Psoas muscle (tissue), 8 donors: Measurements from ENCODE around the gene KRT26. TPM values are rescaled to one million over a fixed set of nuclear protein-coding genes. Genes with fewer than 3 reads are reported as not detected.

Experiments used
- ATAC-seq, 4 donors: fragments of 200-7000 bp; cut with Tn5 transposase; one replicate each; pipeline ENCODE4 v1.9.1; 2020; ENCODE audit warnings: moderate library complexity in 3 of 4, mild to moderate bottlenecking in 2 of 4
- DNase-seq, 2 donors: peaks; one replicate each; pipeline ENCODE4 v3.0.0-alpha.2; 2020
- H3K27ac ChIP-seq: fragments of 200-600 bp; one replicate; pipeline ENCODE4 v1.8.0; 2022
- H3K27me3 ChIP-seq, 3 donors: fragments of 200-600 bp in 1 of 3; one replicate each; pipeline versions ENCODE4 v1.6.1 to v1.8.0; 2013 to 2022; ENCODE audit warnings: low read length in 2 of 3, mild to moderate bottlenecking in 2 of 3, moderate library complexity in 1 of 3; ENCODE audit not compliant: insufficient read depth in 3 of 3
- H3K36me3 ChIP-seq, 2 donors: fragments of 200-600 bp in 1 of 2; one replicate each; pipeline versions ENCODE4 v1.6.1 to v1.8.0; 2013 to 2022; ENCODE audit warnings: low read depth in 1 of 2, mild to moderate bottlenecking in 1 of 2, moderate library complexity in 1 of 2; ENCODE audit not compliant: insufficient read depth in 1 of 2
- H3K4me1 ChIP-seq: fragments of 200-600 bp; one replicate; pipeline ENCODE4 v1.8.0; 2022
- H3K4me3 ChIP-seq: fragments of 200-600 bp; one replicate; pipeline ENCODE4 v1.8.0; 2022; ENCODE audit warnings: mild to moderate bottlenecking
- H3K9me3 ChIP-seq: fragments of 200-600 bp; one replicate; pipeline ENCODE4 v1.8.0; 2022
- WGBS, 3 donors: extraction: QIAGEN DNeasy Blood & Tissue Kit; methylation state at CpG; one replicate each; pipeline versions ENCODE4 v1.1.6 to v1.1.7; 2013; 5-methylcytosine and 5-hydroxymethylcytosine counted together
- intact Hi-C, 2 donors: fragments of 100-400 bp; cut with DNase I; formaldehyde crosslinking; loops; one replicate each; pipeline versions ENCODE4 v1.11.0 to v1.14.2; 2022
- polyA plus RNA-seq, 3 donors: library from polyadenylated mRNA; stranded (reverse); fragments of 200-250 nt; gene quantifications; one replicate each; pipeline ENCODE4 v1.2.3, GENCODE V29; 2013
- total RNA-seq, 4 donors: library from RNA; stranded (reverse); fragmentation: NEBNext Ultra II Directional in 2 of 4; extraction: Animal tissue kit (Norgen Biotek cat#: 25700) in 2 of 4; gene quantifications; one replicate each; pipeline versions ENCODE4 v1.2.1 to v1.2.4, GENCODE V29; 2021 to 2023
- TF ChIP-seq, protein P1 (sequence below): fragments of 200-600 bp; IDR thresholded peaks from one replicate; pipeline ENCODE4 v1.8.0; 2022; ENCODE audit warnings: antibody characterized with exemption
- donor health status: healthy with polysubstance abuse.
- donor health status: DM: no; HTN: no; CAD: no; lungs with moderate emphysema.
- donor health status: Bipolar disorder and iron deficiency.
- donor health status: healthy.
- donor health status: DM: yes; HTN: yes; CAD: no.
- donor health status: DM: no; HTN: no; CAD: no.
- donor health status: DM: no; HTN: no; CAD: no.
- donor health status: DM: yes; HTN: yes; CAD: no.

The KRT26 gene
- total and polyA plus RNA-seq, 7 donors = not detected

DNA sequence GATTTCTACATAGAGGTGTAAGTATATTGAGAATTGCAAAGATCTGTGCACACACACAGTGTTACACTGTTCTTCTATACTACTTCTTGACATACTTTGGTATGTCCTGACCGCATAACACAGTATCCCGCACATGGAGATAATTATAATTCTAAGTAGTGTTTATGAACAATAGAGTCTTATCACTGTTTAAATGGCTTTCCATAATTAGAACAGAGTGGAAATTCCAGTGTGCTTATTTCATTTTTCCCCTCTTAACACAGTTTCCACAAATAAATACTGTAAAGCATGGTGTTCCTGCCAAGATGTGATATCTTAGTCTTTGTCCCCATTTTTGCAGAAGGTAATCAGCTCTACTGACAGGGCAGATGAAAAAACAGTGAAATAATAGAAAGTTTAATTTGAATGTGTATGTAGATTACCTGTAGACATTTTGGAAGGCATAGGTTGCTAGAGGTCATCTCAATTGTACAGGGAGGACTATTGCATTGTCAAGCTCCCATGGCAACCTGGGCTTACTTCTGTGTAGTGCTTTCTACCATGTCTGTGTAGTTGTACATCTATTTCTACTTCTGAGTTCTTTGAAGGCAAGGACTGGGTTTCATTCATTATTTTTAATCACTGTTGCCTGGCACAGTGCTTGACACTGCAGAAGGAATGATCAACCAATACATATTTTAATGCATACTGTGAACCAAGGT, 37.9 kb upstream of the KRT26 start:
- no peak for DNase-seq
- H3K27ac ChIP-seq = no peak overlapping the region
- H3K4me1 ChIP-seq = no peaks in the 10 kb centered on the region
- no peaks in the 10 kb centered on the region for H3K36me3 ChIP-seq
- 61 to 75% (median 73%) methylated on average over 2 of the region's 2 CpGs for WGBS, 3 donors
- no peak for ATAC-seq
- no peak overlapping the region for H3K4me3 ChIP-seq
- intact Hi-C loops = loop anchor here (10.0 kb wide), 2 partner anchors 515 to 855 kb away; no protein-coding TSS in a partner anchor
- H3K9me3 ChIP-seq = no peaks in the 10 kb centered on the region
- H3K27me3 ChIP-seq = peaks cover 0 to 71% (median 2%) of the 10 kb centered on the region in 3 donors
- TF ChIP-seq, protein P1, sequence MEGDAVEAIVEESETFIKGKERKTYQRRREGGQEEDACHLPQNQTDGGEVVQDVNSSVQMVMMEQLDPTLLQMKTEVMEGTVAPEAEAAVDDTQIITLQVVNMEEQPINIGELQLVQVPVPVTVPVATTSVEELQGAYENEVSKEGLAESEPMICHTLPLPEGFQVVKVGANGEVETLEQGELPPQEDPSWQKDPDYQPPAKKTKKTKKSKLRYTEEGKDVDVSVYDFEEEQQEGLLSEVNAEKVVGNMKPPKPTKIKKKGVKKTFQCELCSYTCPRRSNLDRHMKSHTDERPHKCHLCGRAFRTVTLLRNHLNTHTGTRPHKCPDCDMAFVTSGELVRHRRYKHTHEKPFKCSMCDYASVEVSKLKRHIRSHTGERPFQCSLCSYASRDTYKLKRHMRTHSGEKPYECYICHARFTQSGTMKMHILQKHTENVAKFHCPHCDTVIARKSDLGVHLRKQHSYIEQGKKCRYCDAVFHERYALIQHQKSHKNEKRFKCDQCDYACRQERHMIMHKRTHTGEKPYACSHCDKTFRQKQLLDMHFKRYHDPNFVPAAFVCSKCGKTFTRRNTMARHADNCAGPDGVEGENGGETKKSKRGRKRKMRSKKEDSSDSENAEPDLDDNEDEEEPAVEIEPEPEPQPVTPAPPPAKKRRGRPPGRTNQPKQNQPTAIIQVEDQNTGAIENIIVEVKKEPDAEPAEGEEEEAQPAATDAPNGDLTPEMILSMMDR = no peak

DNA sequence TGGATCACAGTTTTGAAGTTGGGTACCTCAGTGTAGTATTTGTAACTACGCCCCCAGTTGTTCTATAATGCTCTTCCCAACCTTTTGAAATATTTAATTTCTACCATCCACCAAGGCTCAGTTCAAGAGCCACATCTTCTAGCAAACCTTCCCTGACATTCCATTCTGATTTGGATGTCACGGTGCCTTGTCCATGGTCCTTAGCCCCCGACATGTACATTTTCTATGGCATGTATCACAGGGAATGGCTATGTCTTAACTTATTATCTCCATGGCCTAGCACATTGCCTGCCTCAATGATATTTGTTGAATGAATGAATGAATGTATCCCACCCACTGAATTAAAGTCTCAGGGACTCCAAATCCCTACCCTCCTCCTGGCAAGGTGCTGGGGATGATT, 34.1 kb upstream of the KRT26 start:
- TF ChIP-seq, protein P1 = no peak
- Histone ChIP-seq H3K36me3 (no peaks in the 10 kb centered on the region), H3K27ac (no peak overlapping the region), H3K4me3 (no peak overlapping the region), H3K9me3 (no peaks in the 10 kb centered on the region), H3K27me3 (peaks cover 0 to 75% (median 2%) of the 10 kb centered on the region in 3 donors), H3K4me1 (no peaks in the 10 kb centered on the region)
- ATAC-seq (no peak), DNase-seq (no peak)
- 48 to 66% (median 50%) methylated on average over 3 of the region's 3 CpGs for WGBS, 3 donors
- intact Hi-C loops = loop anchor here (10.0 kb wide), 2 partner anchors 519 to 859 kb away; no protein-coding TSS in a partner anchor

DNA sequence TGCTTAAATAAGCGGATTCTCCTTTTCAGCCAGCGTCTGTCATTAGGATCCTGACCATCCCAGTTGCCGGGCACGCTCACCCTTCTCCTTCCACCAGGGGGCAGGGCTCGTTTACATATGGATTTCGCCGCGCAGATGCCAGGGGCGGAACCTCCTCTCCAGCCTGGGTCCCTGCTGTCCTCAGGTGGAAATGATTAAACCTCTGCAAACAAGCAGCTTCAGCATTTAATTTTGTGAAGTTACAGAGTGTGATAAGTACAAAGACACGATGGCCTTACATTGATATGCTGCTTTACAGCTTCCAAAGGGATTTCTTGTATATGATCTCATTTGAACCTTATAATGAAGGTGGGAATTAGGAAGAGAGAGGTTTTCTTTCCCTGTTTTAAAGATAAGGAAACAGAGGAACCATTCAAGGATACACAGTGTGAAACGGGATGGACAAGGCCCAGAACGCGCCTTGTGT, 31.6 kb upstream of the KRT26 start:
- no peaks in the 10 kb centered on the region for H3K36me3 ChIP-seq
- TF ChIP-seq, protein P1 = peak; percentile 83
- H3K27ac ChIP-seq = no peak overlapping the region
- no peaks in the 10 kb centered on the region for H3K4me1 ChIP-seq
- H3K4me3 ChIP-seq = no peak overlapping the region
- ATAC-seq (peak; percentile 69 to 86 (median 78)), DNase-seq (peak; percentile 62 to 76)
- WGBS, 3 donors = 14 to 15% (median 14%) methylated on average over 13 of the region's 13 CpGs
- intact Hi-C loops = loop anchor here (2.0 to 10.0 kb wide), 4 partner anchors 521 to 863 kb away; no protein-coding TSS in a partner anchor
- H3K9me3 ChIP-seq = no peaks in the 10 kb centered on the region
- peaks cover 0 to 65% (median 2%) of the 10 kb centered on the region in 3 donors for H3K27me3 ChIP-seq

DNA sequence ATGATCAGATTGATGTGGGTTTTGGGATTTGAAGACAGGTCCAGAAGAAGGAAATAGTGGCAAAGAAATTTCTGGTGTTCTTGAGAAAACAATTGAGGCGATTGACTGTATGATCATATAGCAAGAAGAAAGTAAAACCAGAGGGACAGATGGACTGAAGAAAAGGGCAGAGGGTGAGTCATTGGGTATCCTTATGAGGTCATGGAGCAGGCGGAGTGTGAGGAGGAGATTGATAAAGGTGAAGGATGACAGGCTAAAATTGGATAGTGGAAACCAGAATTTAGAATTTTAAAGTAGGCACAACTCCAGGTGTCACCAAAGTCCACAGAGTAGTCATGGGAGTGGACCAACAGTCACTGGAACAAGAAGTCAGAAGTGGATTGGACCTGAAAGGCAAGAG, 29.2 kb upstream of the KRT26 start:
- no peak overlapping the region for H3K4me3 ChIP-seq
- DNase-seq (no peak), ATAC-seq (no peak)
- no peak overlapping the region for H3K27ac ChIP-seq
- WGBS, 3 donors = 72 to 80% (median 75%) methylated on average over 2 of the region's 2 CpGs
- H3K36me3 ChIP-seq = no peaks in the 10 kb centered on the region
- no peaks in the 10 kb centered on the region for H3K9me3 ChIP-seq
- TF ChIP-seq, protein P1 = no peak
- intact Hi-C loops = loop anchor here (5.0 to 10.0 kb wide), 3 partner anchors 524 to 864 kb away; no protein-coding TSS in a partner anchor
- H3K27me3 ChIP-seq = peaks cover 0 to 45% (median 2%) of the 10 kb centered on the region in 3 donors
- H3K4me1 ChIP-seq = no peaks in the 10 kb centered on the region
